Muscle of leg (tissue), 16 donors: ENCODE measurements around the gene ZMYM2. TPM values are rescaled to one million over a fixed set of nuclear protein-coding genes. Genes with fewer than 3 reads are reported as not detected.

Source experiments
- DNase-seq: peaks from one replicate; pipeline ENCODE4 v3.0.0; 2013
- H3K27ac ChIP-seq: one replicate; pipeline ENCODE4 v1.5.1; 2013; ENCODE audit warnings: mild to moderate bottlenecking, low read length, control low read depth
- H3K27me3 ChIP-seq: one replicate; pipeline ENCODE4 v1.6.1; 2013; ENCODE audit warnings: low read length; ENCODE audit not compliant: control insufficient read depth, insufficient read depth
- H3K36me3 ChIP-seq: one replicate; pipeline ENCODE4 v1.6.1; 2013; ENCODE audit warnings: low read length; ENCODE audit not compliant: control insufficient read depth, insufficient read depth
- H3K4me1 ChIP-seq: one replicate; pipeline ENCODE4 v1.6.1; 2013; ENCODE audit warnings: low read length; ENCODE audit not compliant: control insufficient read depth, insufficient read depth
- H3K4me3 ChIP-seq: one replicate; pipeline ENCODE4 v1.5.1; 2013; ENCODE audit warnings: low read length, control low read depth
- H3K9me3 ChIP-seq: replicated peaks from 2 replicates; pipeline ENCODE4 v1.6.1; 2013; ENCODE audit warnings: low read depth, low read length; ENCODE audit not compliant: control insufficient read depth
- WGBS: methylation state at CpG from one replicate; pipeline ENCODE4 v1.1.5; 2013; ENCODE audit warnings: missing lambda C conversion rate; ENCODE audit not compliant: insufficient coverage; 5-methylcytosine and 5-hydroxymethylcytosine counted together
- long read RNA-seq, 11 donors: transcript quantifications; one replicate each; lab custom pipeline, GENCODE V29; 2026
- polyA plus RNA-seq, 8 donors: library from polyadenylated mRNA; unstranded; fragments of 120-200 nt; gene quantifications; one replicate each; pipeline versions ENCODE4 v1.2.1 to v1.2.3, GENCODE V29; 2013; ENCODE audit warnings: inconsistent platforms in 1 of 8, low replicate concordance in 1 of 8; ENCODE audit not compliant: insufficient read length in 8 of 8, insufficient read depth in 1 of 8
- total RNA-seq: library from RNA; stranded (reverse); fragments of 120-200 nt; gene quantifications from one replicate; pipeline ENCODE4 v1.2.4, GENCODE V29; 2013

The ZMYM2 gene
- total RNA-seq = 90.8 TPM
- polyA plus RNA-seq = 10 to 100 TPM; 42.8 to 60.2 (median 48.4) TPM
- long read RNA-seq, donor 1 = 0 reads
- long read RNA-seq, donor 2 = 0 reads
- long read RNA-seq, donor 3, full-length matches to known transcripts = 3 of 3 reads
- long read RNA-seq, donor 3, partial matches to known transcripts = 0 of 3 reads
- long read RNA-seq, donor 3, other reads (novel, unspliced or antisense) = 0 of 3 reads
- long read RNA-seq, donor 4 = 0 reads
- long read RNA-seq, donor 5 = 0 reads
- long read RNA-seq, donor 6 = 0 reads
- long read RNA-seq, donor 7 = 0 reads
- long read RNA-seq, donor 8 = 0 reads
- long read RNA-seq, donor 9, full-length matches to known transcripts = 1 of 1 reads
- long read RNA-seq, donor 9, partial matches to known transcripts = 0 of 1 reads
- long read RNA-seq, donor 9, other reads (novel, unspliced or antisense) = 0 of 1 reads
- long read RNA-seq, donor 10 = 0 reads
- long read RNA-seq, donor 11 = 0 reads

- Histone ChIP-seq H3K4me3 (peak within 1 kb of the TSS; percentile 97), H3K9me3 (no peaks in the 10 kb centered on the region), H3K36me3 (peaks cover 6% of the 10 kb centered on the region), H3K27ac (peak within 1 kb of the TSS; percentile 99), H3K4me1 (peaks cover 12% of the 10 kb centered on the region), H3K27me3 (no peaks in the 10 kb centered on the region)
- peak; percentile 99 for DNase-seq
- under 1% methylated on average over 86 of the region's 112 CpGs for WGBS
These were observed at the start of gene ZMYM2 for GRCh38 chr13:19958155-19959111. TSS of gene ZMYM2 (plus strand) at chr13:19958727. CDS start at chr13:19993073, 34,346 bp downstream.

GRCh38 chr13:19910336-19911072 is 48.0 kb upstream of the ZMYM2 start:
- Histone ChIP-seq H3K9me3 (no peaks in the 10 kb centered on the region), H3K4me3 (no peak overlapping the region), H3K27ac (no peak overlapping the region), H3K36me3 (no peaks in the 10 kb centered on the region), H3K27me3 (no peaks in the 10 kb centered on the region), H3K4me1 (no peaks in the 10 kb centered on the region)
- DNase-seq = no peak
- 92% methylated on average over 5 of the region's 9 CpGs for WGBS

- peak; percentile 31 for DNase-seq
- WGBS = no CpG with 5 or more reads among the region's 4 CpGs
These were observed 31.3 kb upstream of the ZMYM2 start for GRCh38 chr13:19927117-19927748.

GRCh38 chr13:19940106-19940505 is 18.4 kb upstream of the ZMYM2 start:
- H3K27me3 ChIP-seq = no peaks in the 10 kb centered on the region
- no peaks in the 10 kb centered on the region for H3K4me1 ChIP-seq
- H3K4me3 ChIP-seq = no peak overlapping the region
- no peak overlapping the region for H3K27ac ChIP-seq
- no CpG with 5 or more reads among the region's 1 CpG for WGBS
- no peak for DNase-seq
- no peaks in the 10 kb centered on the region for H3K36me3 ChIP-seq
- no peaks in the 10 kb centered on the region for H3K9me3 ChIP-seq

More at GRCh38 chr13:19927117-19927748, 31.3 kb upstream of the ZMYM2 start:
- H3K36me3 ChIP-seq = no peaks in the 10 kb centered on the region
- H3K27me3 ChIP-seq = no peaks in the 10 kb centered on the region
- no peak overlapping the region for H3K4me3 ChIP-seq
- no peak overlapping the region for H3K27ac ChIP-seq
- H3K9me3 ChIP-seq = no peaks in the 10 kb centered on the region
- no peaks in the 10 kb centered on the region for H3K4me1 ChIP-seq

- WGBS = 87% methylated on average over 3 of the region's 7 CpGs
- H3K27me3 ChIP-seq = no peaks in the 10 kb centered on the region
- no peaks in the 10 kb centered on the region for H3K9me3 ChIP-seq
- no peak overlapping the region for H3K27ac ChIP-seq
- no peak for DNase-seq
- H3K4me1 ChIP-seq = no peaks in the 10 kb centered on the region
- no peaks in the 10 kb centered on the region for H3K36me3 ChIP-seq
- no peak overlapping the region for H3K4me3 ChIP-seq
These were observed 8.2 kb upstream of the ZMYM2 start for GRCh38 chr13:19950374-19950773.

- Histone ChIP-seq H3K27ac (no peak overlapping the region), H3K4me1 (peaks cover 2% of the 10 kb centered on the region), H3K4me3 (no peak overlapping the region), H3K36me3 (no peaks in the 10 kb centered on the region), H3K9me3 (no peaks in the 10 kb centered on the region), H3K27me3 (no peaks in the 10 kb centered on the region)
- no peak for DNase-seq
These were observed 5.7 kb upstream of the ZMYM2 start for GRCh38 chr13:19952850-19953249.

GRCh38 chr13:19955873-19956559 is 2.5 kb upstream of the ZMYM2 start:
- no peak for DNase-seq
- Histone ChIP-seq H3K27ac (no peak overlapping the region), H3K4me3 (no peak overlapping the region), H3K36me3 (peaks cover 6% of the 10 kb centered on the region), H3K9me3 (no peaks in the 10 kb centered on the region), H3K27me3 (no peaks in the 10 kb centered on the region), H3K4me1 (peaks cover 12% of the 10 kb centered on the region)
- WGBS = no CpG with 5 or more reads among the region's 4 CpGs

- Histone ChIP-seq H3K27ac (peak overlapping the region; percentile 99), H3K9me3 (no peaks in the 10 kb centered on the region), H3K4me3 (peak overlapping the region; percentile 68), H3K4me1 (peaks cover 12% of the 10 kb centered on the region), H3K27me3 (no peaks in the 10 kb centered on the region), H3K36me3 (peaks cover 6% of the 10 kb centered on the region)
- WGBS = 2% methylated on average over 58 of the region's 65 CpGs
- DNase-seq = peak; percentile 96
These were observed 990 bp upstream of the ZMYM2 start for GRCh38 chr13:19957320-19958154.
